Stimulated activated CD8-positive, alpha-beta memory T cell treated with anti-CD3 and anti-CD28 coated beads, Interleukin-7, amount 100 ng/mL, for 1 hour (primary cell): ENCODE results near the gene PHACTR4.
"Not testable (repeated sequence)": the region's sequence is repeated elsewhere in the genome, so short reads cannot be mapped to it uniquely, and the experiment has no call there.

Experiments used
- DNase-seq, 2 donors: peaks; one replicate each; pipeline ENCODE4 v3.0.0-alpha.2; 2020; ENCODE audit warnings: low read depth in 2 of 2

PHACTR4 gene

DNA sequence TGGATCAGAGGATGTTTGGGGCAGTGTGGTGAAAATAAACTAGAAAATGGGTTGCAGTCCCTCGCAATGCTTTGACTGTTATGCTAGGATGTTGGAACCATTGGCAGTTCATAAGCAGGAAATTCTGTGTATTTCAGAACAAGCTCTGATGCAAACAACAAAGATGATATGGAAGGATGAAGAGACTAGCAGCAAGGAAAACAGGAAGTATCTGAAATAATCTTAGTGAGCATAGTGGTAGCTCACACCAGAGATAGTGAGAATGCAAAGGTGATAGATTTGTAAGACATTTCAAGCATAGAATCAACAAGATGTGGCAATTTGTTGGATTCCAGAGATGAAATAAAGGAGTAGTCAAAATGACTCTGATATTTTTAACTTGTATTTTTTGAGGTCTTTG, 125.2 kb downstream of the PHACTR4 start:
- no peak for DNase-seq

GRCh38 chr1:28499553-28499952, 130.0 kb downstream of the PHACTR4 start:
- no peak for DNase-seq

DNA sequence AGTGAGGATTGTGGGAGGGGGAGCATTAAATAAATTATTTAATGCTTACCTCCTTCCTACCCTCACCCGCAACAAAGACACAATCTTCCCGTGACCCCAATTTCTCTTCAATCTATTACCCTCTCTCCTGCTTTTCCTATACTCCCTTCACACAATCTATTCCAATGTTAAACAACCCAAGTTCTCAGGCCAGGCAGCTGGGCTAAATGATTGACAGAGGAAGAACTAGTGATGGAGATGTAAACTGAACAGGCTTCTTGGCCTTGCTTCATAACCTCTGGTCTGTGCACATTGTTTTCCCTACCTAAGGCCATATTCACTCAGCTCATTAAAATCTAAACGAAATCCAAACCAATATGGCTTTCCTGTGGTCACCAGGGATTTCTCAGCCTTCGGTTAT, 132.4 kb downstream of the PHACTR4 start:
- DNase-seq, result no peak

GRCh38 chr1:28503117-28503516, 133.6 kb downstream of the PHACTR4 start:
- DNase-seq, result no peak

DNA sequence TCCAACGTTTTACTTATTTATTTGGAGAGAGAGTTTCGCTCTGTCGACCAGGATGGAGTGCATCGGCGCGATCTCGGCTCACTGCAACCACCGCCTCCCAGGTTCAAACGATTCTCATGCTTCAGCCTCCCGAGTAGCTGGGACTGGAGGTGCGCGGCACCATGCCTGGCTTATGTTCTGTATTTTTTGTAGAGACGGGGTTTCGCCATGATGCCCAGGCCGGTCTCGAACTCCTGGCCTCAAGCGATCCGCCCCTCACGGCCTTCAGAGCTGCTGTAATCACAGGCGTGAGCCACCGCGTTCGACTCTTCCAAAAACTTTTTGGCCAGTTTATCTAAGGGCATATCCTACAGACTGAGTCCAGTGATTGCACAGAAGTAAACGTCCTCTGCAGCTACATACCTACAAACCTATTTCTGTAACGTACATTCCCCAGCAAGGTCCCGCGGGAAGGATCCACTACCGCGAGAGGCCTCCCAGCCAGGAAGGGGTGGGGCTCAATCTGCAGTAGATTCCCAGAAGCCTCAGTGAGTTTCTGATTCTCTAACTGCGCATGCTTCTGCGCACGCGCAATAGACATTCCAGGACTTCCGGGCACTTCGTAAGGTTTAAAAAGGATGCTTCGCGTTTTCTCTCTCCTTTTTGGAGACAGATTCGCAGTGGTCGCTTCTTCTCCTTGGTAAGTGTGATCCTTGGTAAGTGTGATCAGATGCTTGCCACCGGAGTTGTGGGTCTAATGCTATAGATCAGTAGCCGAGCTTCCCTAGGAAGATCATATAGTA, 136.1 kb downstream of the PHACTR4 start, which contains the start of gene RCC1:
TSS of gene RCC1 (plus strand) at position 638 of the 782 bp plus-strand sequence. CDS start 23,824 bp downstream, outside the sequence.
- DNase-seq, result peak; percentile 85 to 87

- no peak for DNase-seq
Observed at GRCh38 chr1:28506907-28507246, 137.3 kb downstream of the PHACTR4 start.

DNA sequence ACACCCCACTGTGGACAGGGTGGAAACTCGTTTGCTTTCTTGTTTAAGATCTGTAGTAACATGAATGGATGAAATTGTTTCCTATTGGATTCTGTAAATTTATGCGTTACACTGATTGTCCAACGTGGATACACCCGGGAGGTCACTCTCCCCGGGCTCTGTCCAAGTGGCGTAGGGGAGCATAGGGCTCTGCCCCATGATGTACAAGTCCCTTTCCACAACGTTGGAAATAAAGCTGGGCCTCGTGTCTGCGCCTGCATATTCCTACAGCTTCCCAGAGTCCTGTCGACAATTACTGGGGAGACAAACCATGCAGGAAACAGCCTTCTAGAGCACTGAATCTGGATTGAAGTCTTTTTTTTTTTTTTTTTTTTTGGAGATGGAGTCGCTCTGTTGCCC, 137.7 kb downstream of the PHACTR4 start:
- no peak for DNase-seq

GRCh38 chr1:28507646-28508434, 138.3 kb downstream of the PHACTR4 start:
- no peak for DNase-seq

GRCh38 chr1:28508435-28508754, 138.9 kb downstream of the PHACTR4 start:
- no peak for DNase-seq

DNA sequence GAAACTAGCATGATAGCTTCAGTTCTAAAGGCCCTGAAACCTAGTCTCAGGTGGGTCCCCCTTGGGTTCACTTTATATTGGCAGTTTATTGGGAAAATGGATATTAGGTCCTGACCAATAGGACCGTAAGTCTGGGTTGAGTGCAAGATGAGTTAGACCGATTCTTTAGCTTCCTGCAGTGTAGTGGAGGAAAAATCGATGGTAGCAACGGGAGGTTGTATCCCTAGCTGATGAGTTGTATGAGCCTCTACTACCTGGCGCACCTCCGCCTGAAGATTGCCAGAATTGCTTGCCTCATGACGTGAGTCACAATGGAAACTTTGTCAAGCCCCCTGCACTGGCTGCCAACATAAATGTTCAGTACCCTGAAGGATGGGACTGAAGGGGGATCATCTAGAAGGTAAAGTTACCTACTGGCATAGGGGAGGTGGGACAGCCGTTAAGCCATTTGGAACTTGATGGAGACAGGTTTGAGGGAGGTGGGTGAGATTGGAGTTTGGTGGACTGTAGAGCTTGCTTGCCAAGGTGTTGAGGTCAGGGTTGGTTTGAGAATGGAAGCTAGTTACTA, 140.2 kb downstream of the PHACTR4 start:
- no peak for DNase-seq

DNA sequence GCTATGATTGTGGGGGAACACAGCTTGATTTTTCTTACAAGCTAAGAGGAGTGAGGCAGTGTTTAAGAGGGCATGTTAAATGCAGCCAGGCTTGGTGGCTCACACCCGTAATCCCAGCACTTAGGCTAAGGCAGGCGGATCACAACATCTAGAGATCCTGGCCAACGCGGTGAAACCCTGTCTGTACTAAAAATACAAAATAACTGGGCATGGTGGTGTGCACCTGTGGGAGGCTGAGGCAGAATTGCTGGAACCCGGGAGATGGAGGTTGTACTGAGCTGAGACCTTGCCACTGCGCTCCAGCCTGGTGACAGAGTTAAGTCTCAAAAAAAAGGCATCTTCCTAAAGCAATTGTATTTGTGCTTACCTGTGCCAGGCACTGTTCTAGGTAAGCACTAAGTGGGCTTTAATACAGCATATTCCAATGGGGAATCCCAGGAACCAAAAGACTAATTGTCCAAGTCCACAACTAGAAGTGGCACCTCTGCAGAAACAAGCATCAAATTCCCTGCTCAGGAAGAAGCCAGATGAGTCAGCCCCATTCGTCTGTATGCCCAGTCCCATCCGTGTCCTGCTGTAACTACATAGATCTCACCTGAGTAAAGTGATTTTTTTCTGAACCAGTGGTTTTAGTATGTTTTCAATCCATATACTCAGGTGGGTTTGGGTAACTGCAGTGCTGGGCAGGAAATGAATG, 140.9 kb downstream of the PHACTR4 start:
- no peak for DNase-seq

GRCh38 chr1:28510970-28511440, 141.5 kb downstream of the PHACTR4 start:
- no peak for DNase-seq

DNA sequence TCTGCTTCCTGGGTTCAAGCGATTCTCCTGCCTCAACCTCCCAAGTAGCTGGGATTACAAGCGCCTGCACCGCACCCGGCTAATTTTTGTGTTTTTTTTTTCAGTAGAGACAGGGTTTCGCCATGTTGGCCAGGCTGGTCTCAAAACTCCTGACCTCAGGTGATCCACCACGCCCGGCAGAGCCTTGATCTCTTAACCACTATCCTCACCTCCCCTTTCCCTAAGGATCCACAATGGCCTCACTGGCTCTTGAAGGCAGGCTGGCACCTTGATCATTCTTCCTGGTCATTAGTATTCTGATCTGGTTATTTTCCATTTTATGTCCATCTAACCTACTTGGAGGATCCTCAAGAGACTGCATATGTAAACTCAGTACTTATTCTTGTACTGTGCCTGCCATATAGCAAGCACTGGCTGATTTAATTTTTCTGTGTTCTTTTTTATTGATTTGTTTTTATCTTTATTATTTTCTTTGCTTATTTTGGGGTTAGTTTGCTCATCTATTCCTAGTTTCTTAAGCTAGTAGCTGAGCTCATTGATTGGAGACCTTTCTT, 142.6 kb downstream of the PHACTR4 start:
- DNase-seq, result no peak

- DNase-seq, result not testable (repeated sequence)
Observed at GRCh38 chr1:28514445-28514933, 144.9 kb downstream of the PHACTR4 start.

DNA sequence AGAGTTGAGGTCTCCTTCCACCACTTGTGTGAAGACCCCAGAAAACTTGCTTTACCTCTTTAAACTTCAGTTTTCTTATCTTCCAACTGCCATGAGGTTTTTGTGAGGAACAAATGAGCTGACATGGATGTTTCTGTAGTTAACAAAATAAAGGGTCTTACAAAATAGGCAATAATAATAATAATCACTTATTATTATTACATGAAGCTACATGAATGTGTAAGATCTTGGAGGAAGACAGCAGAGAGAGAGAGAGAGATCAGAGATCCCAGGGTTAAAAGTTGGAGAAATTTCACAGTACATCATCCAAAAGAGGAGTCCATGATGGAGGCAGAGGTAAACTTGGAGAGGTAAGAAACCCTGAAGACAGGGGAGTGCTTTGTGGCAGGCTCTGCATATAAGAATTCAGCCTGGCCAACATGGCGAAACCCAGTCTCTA, 147.0 kb downstream of the PHACTR4 start:
- DNase-seq, result no peak

DNA sequence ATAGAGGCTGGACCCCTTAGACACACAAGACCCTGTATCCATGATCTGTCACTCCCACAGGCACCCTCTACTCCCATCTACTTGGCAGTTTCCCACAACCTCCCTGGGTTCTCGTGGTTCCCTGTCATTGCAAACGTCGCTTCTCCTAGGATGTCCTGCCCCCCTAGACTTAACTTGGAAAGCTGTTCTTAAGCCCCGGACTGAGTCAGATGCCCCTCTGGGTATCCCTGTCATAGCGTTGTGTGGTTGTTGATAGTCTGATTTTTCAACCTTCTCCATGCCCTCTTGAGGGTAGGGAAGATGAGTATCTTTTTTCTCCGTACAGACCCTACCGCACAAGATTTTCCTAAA, 148.1 kb downstream of the PHACTR4 start:
- no peak for DNase-seq

DNA sequence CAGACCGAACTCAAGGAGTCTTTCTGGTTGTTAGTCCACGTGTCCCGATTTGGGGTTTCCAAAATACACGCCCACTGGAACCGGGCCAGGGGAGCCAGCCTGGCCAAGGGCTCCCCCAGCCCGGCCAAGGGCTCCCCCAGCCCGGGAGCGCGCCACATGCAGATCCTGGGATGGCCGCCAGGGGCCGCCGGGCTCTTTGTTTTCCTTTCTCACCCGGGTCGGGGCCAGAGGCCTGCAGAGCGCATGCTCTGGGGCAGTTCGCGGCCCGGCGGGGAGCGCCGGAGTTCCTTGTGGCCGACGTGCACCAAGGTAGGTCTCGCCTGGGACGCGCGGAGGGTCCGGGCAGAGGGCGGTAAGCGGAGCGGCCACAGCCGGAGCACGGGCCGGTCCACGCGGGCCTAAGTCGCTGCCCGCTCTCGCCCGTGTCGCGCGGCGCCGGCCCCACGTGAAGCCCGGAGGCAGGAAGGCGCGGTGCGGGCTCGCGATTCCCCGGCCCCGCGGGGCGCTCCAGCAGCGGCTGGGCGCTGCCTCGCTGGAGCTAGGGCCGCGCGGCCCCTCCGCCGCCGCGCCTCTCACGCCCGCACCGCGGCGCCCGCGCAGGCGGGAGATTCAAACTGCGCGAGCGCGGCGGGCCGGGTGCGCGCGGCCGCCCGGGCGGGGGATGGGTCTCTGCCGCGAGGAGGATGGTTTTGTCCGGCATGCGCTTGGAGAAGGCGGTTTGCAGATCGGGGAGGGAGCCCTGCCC, 148.6 kb downstream of the PHACTR4 start:
- peak; percentile 76 to 84 for DNase-seq

- no peak for DNase-seq
Observed at GRCh38 chr1:28518745-28519341, 149.3 kb downstream of the PHACTR4 start.

- no peak for DNase-seq
Observed at GRCh38 chr1:28519946-28520725, 150.6 kb downstream of the PHACTR4 start.

GRCh38 chr1:28520796-28521195, 151.3 kb downstream of the PHACTR4 start:
- not testable (repeated sequence) for DNase-seq
